HepG2 (cell line): ENCODE data around the gene HNF1B. TPM values are rescaled to one million over a fixed set of nuclear protein-coding genes. Genes with fewer than 3 reads are reported as not detected.

Source experiments
- ATAC-seq: fragments of 200-7000 bp; cut with Tn5 transposase; 3 replicates; pipeline ENCODE4 v1.9.1; 2020; ENCODE audit warnings: mild to moderate bottlenecking, moderate library complexity
- BruUV-seq: library from RNA; stranded (reverse); fragments of 400-500 nt; replicated peaks from 2 replicates; lab custom pipeline; 2021; lab: Mats Ljungman, UMichigan
- CTCF ChIA-PET: fragments of 300-600 bp; formaldehyde crosslinking; extraction: SDS; loops from one replicate; lab custom pipeline; 2021; ENCODE audit warnings: low total read pairs, inconsistent platforms, low intra/inter-chr PET ratio; lab: Yijun Ruan, JAX
- POLR2A ChIA-PET: fragments of 350-600 bp; sonication (Branson Sonifier 250); formaldehyde crosslinking; loops from one replicate; lab custom pipeline; 2020; ENCODE audit warnings: antibody characterized with exemption, inconsistent platforms; lab: Yijun Ruan, JAX
- DNase-seq: peaks from one replicate; pipeline ENCODE4 v3.0.0-alpha.2; 2015; ENCODE audit warnings: low spot score
- FAIRE-seq: peaks from 3 replicates; lab custom pipeline; 2011; peaks lifted over from hg19 to GRCh38; lab: Jason Lieb, UNC
- H2AFZ ChIP-seq: one replicate; pipeline ENCODE4 v1.6.1; 2011; ENCODE audit warnings: low read length, inconsistent platforms
- H3K27ac ChIP-seq: fragments of 300-600 bp; 3 replicates; pipeline ENCODE4 v1.8.0; 2011; ENCODE audit warnings: mixed run types, mild to moderate bottlenecking, mixed read lengths, low read length, inconsistent platforms; ENCODE audit not compliant: insufficient read depth; ENCODE audit errors: extremely low read length
- H3K27me3 ChIP-seq, 2 experiments: fragments of 200-600 bp in 1 of 2; 2 replicates in 1 of 2; 3 replicates in 1 of 2; pipeline versions ENCODE4 v1.6.0 to v1.8.0; 2011; ENCODE audit warnings: low read length in 2 of 2, mild to moderate bottlenecking in 2 of 2, moderate library complexity in 2 of 2, inconsistent platforms in 1 of 2; ENCODE audit not compliant: insufficient read depth in 2 of 2, control insufficient read depth in 1 of 2
- H3K36me3 ChIP-seq, 2 experiments: fragments of 200-600 bp in 1 of 2; replicated peaks in 1 of 2; 2 replicates in 1 of 2; 3 replicates in 1 of 2; pipeline versions ENCODE4 v1.5.1 to v1.8.0; 2011; ENCODE audit warnings: low read length in 2 of 2, inconsistent platforms in 1 of 2; ENCODE audit not compliant: insufficient read depth in 2 of 2, control insufficient read depth in 1 of 2
- H3K4me1 ChIP-seq: 2 replicates; pipeline ENCODE4 v1.5.1; 2012; ENCODE audit warnings: low read length, inconsistent platforms; ENCODE audit not compliant: insufficient read depth
- H3K4me2 ChIP-seq: 2 replicates; pipeline ENCODE4 v1.6.0; 2011; ENCODE audit warnings: low read depth, low read length, inconsistent platforms
- H3K4me3 ChIP-seq, 3 experiments: fragments of 200-600 bp in 1 of 3; sonication (generic), shearing (Covaris generic) in 1 of 3; replicated peaks in 1 of 3; 2 replicates each; pipeline ENCODE4 v1.5.1; 2011 to 2016; ENCODE audit warnings: low read length in 3 of 3, inconsistent platforms in 2 of 3, low read depth in 2 of 3, mild to moderate bottlenecking in 2 of 3, control low read depth in 1 of 3, mixed read lengths in 1 of 3; ENCODE audit not compliant: insufficient read depth in 1 of 3
- H3K79me2 ChIP-seq: one replicate; pipeline ENCODE4 v1.6.1; 2011; ENCODE audit warnings: low read length, inconsistent platforms; ENCODE audit not compliant: insufficient read depth
- H3K9ac ChIP-seq: 2 replicates; pipeline ENCODE4 v1.6.0; 2011; ENCODE audit warnings: mild to moderate bottlenecking, low read depth, low read length, inconsistent platforms; ENCODE audit not compliant: insufficient read depth
- H3K9me3 ChIP-seq: 2 replicates; pipeline ENCODE4 v1.5.1; 2012; ENCODE audit warnings: mild to moderate bottlenecking, low read length
- H4K20me1 ChIP-seq: 2 replicates; pipeline ENCODE4 v1.6.0; 2011; ENCODE audit warnings: inconsistent platforms, mild to moderate bottlenecking, low read length, moderate library complexity; ENCODE audit not compliant: insufficient read depth
- FOXJ3 ChIP-seq: sonication (generic); formaldehyde crosslinking; IDR thresholded peaks from 2 replicates; pipeline ENCODE4 v1.4.0; 2020; ENCODE audit warnings: missing genetic modification reagents, mild to moderate bottlenecking, borderline replicate concordance
- MATR3 ChIP-seq: sonication (generic); formaldehyde crosslinking; IDR thresholded peaks from 2 replicates; pipeline ENCODE4 v1.4.0; 2020; ENCODE audit warnings: missing genetic modification reagents
- WGBS: methylation state at CpG from one replicate; pipeline ENCODE4 v1.1.6; 2017; ENCODE audit warnings: low lambda C conversion rate; 5-methylcytosine and 5-hydroxymethylcytosine counted together
- in situ Hi-C: cut with HindIII; loops from 2 replicates; pipeline ENCODE4 v1.10.0; 2017; ENCODE audit warnings: low pct_unique_long_range_greater_than_20kb; ENCODE audit not compliant: extremely low pct_ligation_motif_present
- intact Hi-C: fragments of 100-400 bp; cut with micrococcal nuclease; formaldehyde crosslinking; loops from one replicate; pipeline ENCODE4 v1.10.0; 2022; ENCODE audit not compliant: unreplicated experiment
- polyA plus RNA-seq, 8 experiments: library from polyadenylated mRNA; depleted of rRNA in 3 of 8; stranded (reverse) in 7 of 8; unstranded in 1 of 8; fragments of >200 nt; fragmentation: Illumina TruSeq in 4 of 8; extraction: Trizol in 4 of 8; gene quantifications; 2 replicates each; pipeline versions ENCODE4 v1.2.1 to v1.2.3, GENCODE V29; 2011 to 2016; ENCODE audit warnings: low read depth in 4 of 8, missing spikeins in 1 of 8, mixed read lengths in 1 of 8; ENCODE audit not compliant: insufficient read depth in 1 of 8
- total RNA-seq, 5 experiments: library from RNA; depleted of rRNA; stranded (reverse); fragments of >200 nt; fragmentation: Illumina TruSeq; extraction: Trizol; gene quantifications; 2 replicates each; pipeline ENCODE4 v1.2.3, GENCODE V29; 2016; ENCODE audit warnings: low read depth in 1 of 5
- TF ChIP-seq, protein P1 (sequence below): sonication (generic); formaldehyde crosslinking; IDR thresholded peaks from 2 replicates; pipeline ENCODE4 v1.4.0; 2020; ENCODE audit warnings: missing genetic modification reagents, borderline replicate concordance
- TF ChIP-seq, protein P2 (sequence below): IDR thresholded peaks from 2 replicates; pipeline ENCODE4 v1.6.1; 2016; ENCODE audit warnings: low read depth, borderline replicate concordance
- TF ChIP-seq, protein P3 (sequence below): sonication (generic); formaldehyde crosslinking; IDR thresholded peaks from 2 replicates; pipeline ENCODE4 v1.9.0; 2021; ENCODE audit warnings: missing genetic modification reagents, mild to moderate bottlenecking, borderline replicate concordance
- TF ChIP-seq, protein P4 (sequence below): sonication (generic); formaldehyde crosslinking; IDR thresholded peaks from 2 replicates; pipeline ENCODE4 v1.4.0; 2020; ENCODE audit warnings: missing genetic modification reagents

HNF1B gene
- total and polyA plus RNA-seq, 2 of the 13 experiments (the other 11 are each of a cell fraction or from before 2014, with no cell fraction given), result 1.9 to 5.3 TPM

DNA sequence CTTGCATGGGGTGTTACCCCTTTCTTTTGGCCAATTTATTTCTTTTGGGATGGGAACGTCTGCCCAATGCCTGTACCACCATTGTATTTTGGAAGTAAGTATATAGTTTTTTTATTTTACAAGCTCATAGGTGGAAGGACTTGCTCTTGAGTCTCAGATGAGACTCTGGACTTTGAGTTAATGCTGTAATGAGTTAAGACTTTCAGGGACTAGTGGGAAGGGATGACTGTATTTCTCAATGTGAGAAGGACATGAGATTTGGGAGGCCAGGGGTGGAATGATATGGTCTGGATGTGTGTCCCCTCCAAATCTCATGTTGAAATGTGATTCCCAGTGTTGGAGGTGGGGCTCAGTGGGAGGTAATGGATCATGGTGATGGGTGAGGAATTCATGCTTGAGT is 49.1 kb downstream of the HNF1B start (continued):
- TF ChIP-seq, protein P1, sequence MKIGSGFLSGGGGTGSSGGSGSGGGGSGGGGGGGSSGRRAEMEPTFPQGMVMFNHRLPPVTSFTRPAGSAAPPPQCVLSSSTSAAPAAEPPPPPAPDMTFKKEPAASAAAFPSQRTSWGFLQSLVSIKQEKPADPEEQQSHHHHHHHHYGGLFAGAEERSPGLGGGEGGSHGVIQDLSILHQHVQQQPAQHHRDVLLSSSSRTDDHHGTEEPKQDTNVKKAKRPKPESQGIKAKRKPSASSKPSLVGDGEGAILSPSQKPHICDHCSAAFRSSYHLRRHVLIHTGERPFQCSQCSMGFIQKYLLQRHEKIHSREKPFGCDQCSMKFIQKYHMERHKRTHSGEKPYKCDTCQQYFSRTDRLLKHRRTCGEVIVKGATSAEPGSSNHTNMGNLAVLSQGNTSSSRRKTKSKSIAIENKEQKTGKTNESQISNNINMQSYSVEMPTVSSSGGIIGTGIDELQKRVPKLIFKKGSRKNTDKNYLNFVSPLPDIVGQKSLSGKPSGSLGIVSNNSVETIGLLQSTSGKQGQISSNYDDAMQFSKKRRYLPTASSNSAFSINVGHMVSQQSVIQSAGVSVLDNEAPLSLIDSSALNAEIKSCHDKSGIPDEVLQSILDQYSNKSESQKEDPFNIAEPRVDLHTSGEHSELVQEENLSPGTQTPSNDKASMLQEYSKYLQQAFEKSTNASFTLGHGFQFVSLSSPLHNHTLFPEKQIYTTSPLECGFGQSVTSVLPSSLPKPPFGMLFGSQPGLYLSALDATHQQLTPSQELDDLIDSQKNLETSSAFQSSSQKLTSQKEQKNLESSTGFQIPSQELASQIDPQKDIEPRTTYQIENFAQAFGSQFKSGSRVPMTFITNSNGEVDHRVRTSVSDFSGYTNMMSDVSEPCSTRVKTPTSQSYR, result no peak
- no peak for TF ChIP-seq FOXJ3
- TF ChIP-seq, protein P2, sequence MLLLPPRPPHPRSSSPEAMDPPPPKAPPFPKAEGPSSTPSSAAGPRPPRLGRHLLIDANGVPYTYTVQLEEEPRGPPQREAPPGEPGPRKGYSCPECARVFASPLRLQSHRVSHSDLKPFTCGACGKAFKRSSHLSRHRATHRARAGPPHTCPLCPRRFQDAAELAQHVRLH, result no peak
- TF ChIP-seq, protein P3, sequence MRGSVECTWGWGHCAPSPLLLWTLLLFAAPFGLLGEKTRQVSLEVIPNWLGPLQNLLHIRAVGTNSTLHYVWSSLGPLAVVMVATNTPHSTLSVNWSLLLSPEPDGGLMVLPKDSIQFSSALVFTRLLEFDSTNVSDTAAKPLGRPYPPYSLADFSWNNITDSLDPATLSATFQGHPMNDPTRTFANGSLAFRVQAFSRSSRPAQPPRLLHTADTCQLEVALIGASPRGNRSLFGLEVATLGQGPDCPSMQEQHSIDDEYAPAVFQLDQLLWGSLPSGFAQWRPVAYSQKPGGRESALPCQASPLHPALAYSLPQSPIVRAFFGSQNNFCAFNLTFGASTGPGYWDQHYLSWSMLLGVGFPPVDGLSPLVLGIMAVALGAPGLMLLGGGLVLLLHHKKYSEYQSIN (CRISPR knock-in tag), result no peak
- TF ChIP-seq, protein P4, sequence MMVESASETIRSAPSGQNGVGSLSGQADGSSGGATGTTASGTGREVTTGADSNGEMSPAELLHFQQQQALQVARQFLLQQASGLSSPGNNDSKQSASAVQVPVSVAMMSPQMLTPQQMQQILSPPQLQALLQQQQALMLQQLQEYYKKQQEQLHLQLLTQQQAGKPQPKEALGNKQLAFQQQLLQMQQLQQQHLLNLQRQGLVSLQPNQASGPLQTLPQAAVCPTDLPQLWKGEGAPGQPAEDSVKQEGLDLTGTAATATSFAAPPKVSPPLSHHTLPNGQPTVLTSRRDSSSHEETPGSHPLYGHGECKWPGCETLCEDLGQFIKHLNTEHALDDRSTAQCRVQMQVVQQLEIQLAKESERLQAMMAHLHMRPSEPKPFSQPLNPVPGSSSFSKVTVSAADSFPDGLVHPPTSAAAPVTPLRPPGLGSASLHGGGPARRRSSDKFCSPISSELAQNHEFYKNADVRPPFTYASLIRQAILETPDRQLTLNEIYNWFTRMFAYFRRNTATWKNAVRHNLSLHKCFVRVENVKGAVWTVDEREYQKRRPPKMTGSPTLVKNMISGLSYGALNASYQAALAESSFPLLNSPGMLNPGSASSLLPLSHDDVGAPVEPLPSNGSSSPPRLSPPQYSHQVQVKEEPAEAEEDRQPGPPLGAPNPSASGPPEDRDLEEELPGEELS (CRISPR knock-in tag), result no peak

DNA sequence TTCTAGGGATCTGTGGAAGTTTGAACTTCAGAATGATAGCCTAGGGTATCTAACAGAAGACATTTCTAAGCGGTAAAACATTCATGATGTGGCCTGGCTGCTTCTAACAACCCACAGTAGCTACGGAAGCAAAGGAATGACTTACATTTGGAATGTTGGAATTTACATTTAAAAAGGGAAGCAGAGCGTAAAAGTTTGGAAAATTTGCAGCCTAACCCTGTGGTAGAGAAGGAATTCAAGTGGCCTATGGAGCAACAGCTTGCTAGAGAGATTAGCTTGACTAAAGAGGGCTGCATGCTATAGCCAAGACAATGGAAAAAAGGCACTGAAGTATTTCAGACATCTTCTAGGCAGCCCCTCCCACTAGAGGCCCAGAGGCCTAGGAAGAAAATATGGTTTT is 50.1 kb downstream of the HNF1B start:
- ChIA-PET CTCF (no interaction called here), POLR2A (interaction anchor here (2.0 kb wide), 1 partner anchor 13 kb away, joined by 9 read pairs; no protein-coding TSS in a partner anchor)
- Histone ChIP-seq H2AFZ (no peak overlapping the region), H3K9ac (no peak overlapping the region), H4K20me1 (no peaks in the 10 kb centered on the region), H3K4me3 (no peak overlapping the region), H3K79me2 (no peaks in the 10 kb centered on the region), H3K4me1 (peaks cover 83% of the 10 kb centered on the region), H3K4me2 (no peak overlapping the region), H3K9me3 (no peaks in the 10 kb centered on the region), H3K36me3 (0 out of 5 replicates have a peak, but pooled peaks cover 0 to 2% of the 10 kb centered on the region in 2 experiments), H3K27ac (no peak overlapping the region), H3K27me3 (no peaks in the 10 kb centered on the region)
- 94% methylated on average over 3 of the region's 3 CpGs for WGBS
- intact Hi-C loops (no loop called here), in situ Hi-C loops (no loop called here)
- no peak for DNase-seq
- no peak for FAIRE-seq
- ATAC-seq, result no peak
- no peak for TF ChIP-seq MATR3 (CRISPR knock-in tag)
- no TSS peak for BruUV-seq
